Measurements from ENCODE around the gene CEACAM1.

DNA sequence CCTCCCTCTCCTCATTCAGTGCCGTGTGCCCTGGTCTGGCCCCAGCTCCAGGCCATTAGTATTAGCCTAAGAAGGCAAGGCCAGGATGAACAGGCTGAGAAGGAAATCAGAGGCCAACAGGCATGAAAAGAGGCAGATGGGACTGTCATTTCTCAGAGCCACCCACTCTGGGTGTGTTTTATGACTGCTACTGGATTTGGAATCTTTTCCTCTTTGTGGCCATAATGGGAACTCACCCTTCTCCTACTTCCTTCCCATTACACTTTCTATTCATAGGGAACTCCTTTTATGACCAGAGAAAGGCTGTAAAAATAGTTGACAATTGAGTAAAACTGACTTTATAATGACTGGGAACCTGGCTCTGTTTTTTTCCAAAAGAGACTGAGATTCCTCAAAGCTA is 48.7 kb upstream of the CEACAM1 start:
- TF ChIP-seq, protein P1, sequence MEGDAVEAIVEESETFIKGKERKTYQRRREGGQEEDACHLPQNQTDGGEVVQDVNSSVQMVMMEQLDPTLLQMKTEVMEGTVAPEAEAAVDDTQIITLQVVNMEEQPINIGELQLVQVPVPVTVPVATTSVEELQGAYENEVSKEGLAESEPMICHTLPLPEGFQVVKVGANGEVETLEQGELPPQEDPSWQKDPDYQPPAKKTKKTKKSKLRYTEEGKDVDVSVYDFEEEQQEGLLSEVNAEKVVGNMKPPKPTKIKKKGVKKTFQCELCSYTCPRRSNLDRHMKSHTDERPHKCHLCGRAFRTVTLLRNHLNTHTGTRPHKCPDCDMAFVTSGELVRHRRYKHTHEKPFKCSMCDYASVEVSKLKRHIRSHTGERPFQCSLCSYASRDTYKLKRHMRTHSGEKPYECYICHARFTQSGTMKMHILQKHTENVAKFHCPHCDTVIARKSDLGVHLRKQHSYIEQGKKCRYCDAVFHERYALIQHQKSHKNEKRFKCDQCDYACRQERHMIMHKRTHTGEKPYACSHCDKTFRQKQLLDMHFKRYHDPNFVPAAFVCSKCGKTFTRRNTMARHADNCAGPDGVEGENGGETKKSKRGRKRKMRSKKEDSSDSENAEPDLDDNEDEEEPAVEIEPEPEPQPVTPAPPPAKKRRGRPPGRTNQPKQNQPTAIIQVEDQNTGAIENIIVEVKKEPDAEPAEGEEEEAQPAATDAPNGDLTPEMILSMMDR (IDR thresholded peaks at IDR 0.05; ENCODE audit: low read depth, low read length), result no peak
- no peak for TF ChIP-seq POLR2A (IDR thresholded peaks at IDR 0.05; ENCODE audit: extremely low read depth, insufficient read length)

Data from NB4 (cell line).